Liver (tissue), 9 donors: ENCODE results near the gene RBP4. TPM values are rescaled to one million over a fixed set of nuclear protein-coding genes. Genes with fewer than 3 reads are reported as not detected.

Experiments
- DNase-seq: peaks from one replicate; pipeline ENCODE4 v3.0.0-alpha.2; 2017; ENCODE audit warnings: low spot score
- H3K27ac ChIP-seq, 2 donors: one replicate each; pipeline ENCODE4 v1.7.0; 2013; ENCODE audit warnings: inconsistent platforms in 2 of 2, low read length in 2 of 2, control low read depth in 1 of 2, low read depth in 1 of 2, mild to moderate bottlenecking in 1 of 2
- H3K27me3 ChIP-seq, 4 donors: one replicate each; pipeline versions ENCODE4 v1.6.1 to v1.7.0; 2013; ENCODE audit warnings: low read length in 3 of 4, inconsistent platforms in 1 of 4, mild to moderate bottlenecking in 1 of 4, moderate library complexity in 1 of 4; ENCODE audit not compliant: control insufficient read depth in 4 of 4, insufficient read depth in 4 of 4
- H3K36me3 ChIP-seq, 4 donors: one replicate each; pipeline versions ENCODE4 v1.6.1 to v1.7.0; 2013; ENCODE audit warnings: low read length in 3 of 4, mild to moderate bottlenecking in 3 of 4, low read depth in 1 of 4, moderate library complexity in 1 of 4; ENCODE audit not compliant: control insufficient read depth in 4 of 4, insufficient read depth in 3 of 4
- H3K4me1 ChIP-seq, 4 donors: one replicate each; pipeline versions ENCODE4 v1.6.1 to v1.7.0; 2013; ENCODE audit warnings: low read length in 3 of 4, mild to moderate bottlenecking in 3 of 4, moderate library complexity in 1 of 4; ENCODE audit not compliant: control insufficient read depth in 4 of 4, insufficient read depth in 4 of 4
- H3K4me3 ChIP-seq, 3 donors: one replicate each; pipeline versions ENCODE4 v1.6.1 to v1.7.0; 2013; ENCODE audit warnings: low read length in 3 of 3, control low read depth in 1 of 3, low read depth in 1 of 3, mild to moderate bottlenecking in 1 of 3
- H3K9ac ChIP-seq, 2 donors: one replicate each; pipeline ENCODE4 v1.7.0; 2013; ENCODE audit warnings: low read length in 2 of 2, mild to moderate bottlenecking in 2 of 2, moderate library complexity in 2 of 2, control low read depth in 1 of 2, low read depth in 1 of 2
- H3K9me3 ChIP-seq, 4 donors: one replicate each; pipeline versions ENCODE4 v1.6.1 to v1.7.0; 2013; ENCODE audit warnings: low read length in 3 of 4; ENCODE audit not compliant: control insufficient read depth in 4 of 4
- ATF3 ChIP-seq: IDR thresholded peaks from 2 replicates; pipeline ENCODE4 v1.6.1; 2016; ENCODE audit warnings: antibody characterized with exemption
- EGR1 ChIP-seq, 2 donors: IDR thresholded peaks; 2 replicates each; pipeline ENCODE4 v1.6.1; 2016 to 2018; ENCODE audit warnings: antibody characterized with exemption in 2 of 2, low read depth in 2 of 2
- FOXA1 ChIP-seq: IDR thresholded peaks from 2 replicates; pipeline ENCODE4 v1.6.1; 2016; ENCODE audit warnings: antibody characterized with exemption
- FOXA2 ChIP-seq: IDR thresholded peaks from 2 replicates; pipeline ENCODE4 v1.6.1; 2016; ENCODE audit warnings: antibody characterized with exemption
- GABPA ChIP-seq, 2 donors: IDR thresholded peaks in 1 of 2; conservative IDR thresholded peaks in 1 of 2; 2 replicates each; pipeline ENCODE4 v1.6.1; 2016; ENCODE audit warnings: antibody characterized with exemption in 2 of 2, mild to moderate bottlenecking in 1 of 2, moderate library complexity in 1 of 2
- HNF4A ChIP-seq, 2 donors: conservative IDR thresholded peaks; 2 replicates each; pipeline ENCODE4 v1.6.1; 2016; ENCODE audit warnings: antibody characterized with exemption in 2 of 2, mild to moderate bottlenecking in 2 of 2
- HNF4G ChIP-seq: IDR thresholded peaks from 2 replicates; pipeline ENCODE4 v1.6.1; 2016; ENCODE audit warnings: antibody characterized with exemption
- JUND ChIP-seq, 2 donors: IDR thresholded peaks; 2 replicates each; pipeline ENCODE4 v1.6.1; 2016; ENCODE audit warnings: antibody characterized with exemption in 2 of 2
- MAX ChIP-seq: IDR thresholded peaks from 2 replicates; pipeline ENCODE4 v1.6.1; 2016; ENCODE audit warnings: antibody characterized with exemption
- NR2F2 ChIP-seq: IDR thresholded peaks from 2 replicates; pipeline ENCODE4 v1.6.1; 2016; ENCODE audit warnings: antibody characterized with exemption
- RAD21 ChIP-seq, 2 donors: IDR thresholded peaks; 2 replicates each; pipeline ENCODE4 v1.6.1; 2016; ENCODE audit warnings: antibody characterized with exemption in 2 of 2, mild to moderate bottlenecking in 2 of 2
- REST ChIP-seq: IDR thresholded peaks from 2 replicates; pipeline ENCODE4 v1.6.1; 2016; ENCODE audit warnings: antibody characterized with exemption, mild to moderate bottlenecking
- RXRA ChIP-seq, 2 donors: IDR thresholded peaks; 2 replicates each; pipeline ENCODE4 v1.6.1; 2017 to 2018; ENCODE audit warnings: antibody characterized with exemption in 2 of 2, mild to moderate bottlenecking in 1 of 2
- SP1 ChIP-seq: IDR thresholded peaks from 2 replicates; pipeline ENCODE4 v1.6.1; 2018; ENCODE audit warnings: antibody characterized with exemption, mild to moderate bottlenecking
- TAF1 ChIP-seq: conservative IDR thresholded peaks from 2 replicates; pipeline ENCODE4 v1.6.1; 2016; ENCODE audit warnings: antibody characterized with exemption, mild to moderate bottlenecking
- YY1 ChIP-seq: IDR thresholded peaks from 2 replicates; pipeline ENCODE4 v1.6.1; 2016; ENCODE audit warnings: antibody characterized with exemption, mild to moderate bottlenecking
- ZBTB33 ChIP-seq: IDR thresholded peaks from 2 replicates; pipeline ENCODE4 v1.6.1; 2016; ENCODE audit warnings: antibody characterized with exemption
- WGBS: extraction: QIAGEN DNeasy Blood & Tissue Kit; methylation state at CpG from one replicate; pipeline ENCODE4 v1.1.7; 2013; 5-methylcytosine and 5-hydroxymethylcytosine counted together
- polyA plus RNA-seq, 2 donors: library from polyadenylated mRNA; stranded (reverse) in 1 of 2; unstranded in 1 of 2; fragments of 200-250 nt in 1 of 2; fragments of >200 nt in 1 of 2; fragmentation: Nextera tagmentation in 1 of 2; extraction: Ambion mirVana in 1 of 2; gene quantifications; one replicate each; pipeline versions ENCODE4 v1.2.1 to v1.2.3, GENCODE V29; 2013 to 2015
- total RNA-seq, 2 donors: library from RNA; depleted of rRNA; stranded (reverse); fragments of >200 nt; gene quantifications; one replicate each; pipeline ENCODE4 v1.2.3, GENCODE V29; 2014
- TF ChIP-seq, protein P1 (sequence below): fragments of 150-350 bp; IDR thresholded peaks from 2 replicates; pipeline ENCODE4 v1.5.1; 2017; ENCODE audit warnings: improper control_type of control experiment, low read depth, low read length; ENCODE audit not compliant: missing input control
- donor health status: healthy.
- donor health status: healthy.
- donor health status: healthy.
- donor health status: healthy.
- donor health status: healthy.

Gene RBP4
- total and polyA plus RNA-seq, 4 donors: 1,174 to 10,329 (median 3,953) TPM

- no peak for TF ChIP-seq MAX
- peak; percentile 64 for TF ChIP-seq TAF1
- TF ChIP-seq REST: no peak
- TF ChIP-seq HNF4A (conservative IDR thresholded peaks at IDR 0.05): no peak
- TF ChIP-seq ATF3: no peak
- no peak for TF ChIP-seq JUND (IDR thresholded peaks at IDR 0.05)
- TF ChIP-seq ZBTB33: peak; percentile 33
- TF ChIP-seq FOXA1: no peak
- TF ChIP-seq NR2F2: no peak
- TF ChIP-seq FOXA2: peak; percentile 56
- no peak for TF ChIP-seq RAD21 (IDR thresholded peaks at IDR 0.05)
- TF ChIP-seq GABPA (IDR thresholded peaks at IDR 0.05 in 1 of 2, conservative IDR thresholded peaks at IDR 0.05 in 1 of 2): no peak
- TF ChIP-seq RXRA (IDR thresholded peaks at IDR 0.05): no peak
- TF ChIP-seq HNF4G: no peak
- peak; percentile 0 for TF ChIP-seq SP1
- TF ChIP-seq YY1: no peak
- TF ChIP-seq, protein P1, sequence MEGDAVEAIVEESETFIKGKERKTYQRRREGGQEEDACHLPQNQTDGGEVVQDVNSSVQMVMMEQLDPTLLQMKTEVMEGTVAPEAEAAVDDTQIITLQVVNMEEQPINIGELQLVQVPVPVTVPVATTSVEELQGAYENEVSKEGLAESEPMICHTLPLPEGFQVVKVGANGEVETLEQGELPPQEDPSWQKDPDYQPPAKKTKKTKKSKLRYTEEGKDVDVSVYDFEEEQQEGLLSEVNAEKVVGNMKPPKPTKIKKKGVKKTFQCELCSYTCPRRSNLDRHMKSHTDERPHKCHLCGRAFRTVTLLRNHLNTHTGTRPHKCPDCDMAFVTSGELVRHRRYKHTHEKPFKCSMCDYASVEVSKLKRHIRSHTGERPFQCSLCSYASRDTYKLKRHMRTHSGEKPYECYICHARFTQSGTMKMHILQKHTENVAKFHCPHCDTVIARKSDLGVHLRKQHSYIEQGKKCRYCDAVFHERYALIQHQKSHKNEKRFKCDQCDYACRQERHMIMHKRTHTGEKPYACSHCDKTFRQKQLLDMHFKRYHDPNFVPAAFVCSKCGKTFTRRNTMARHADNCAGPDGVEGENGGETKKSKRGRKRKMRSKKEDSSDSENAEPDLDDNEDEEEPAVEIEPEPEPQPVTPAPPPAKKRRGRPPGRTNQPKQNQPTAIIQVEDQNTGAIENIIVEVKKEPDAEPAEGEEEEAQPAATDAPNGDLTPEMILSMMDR: no peak
- no peak for TF ChIP-seq EGR1 (IDR thresholded peaks at IDR 0.05; ENCODE audit: low read depth in 2 of 2)
- Histone ChIP-seq H3K27ac (peak overlapping the region; percentile 93 to 95), H3K4me1 (peaks cover 3 to 47% (median 37%) of the 10 kb centered on the region in 4 donors), H3K36me3 (peaks cover 0 to 20% (median 9%) of the 10 kb centered on the region in 4 donors), H3K9ac (peak overlapping the region; percentile 28 to 82), H3K4me3 (peak overlapping the region; percentile 50 to 63 (median 54)), H3K9me3 (no peaks in the 10 kb centered on the region), H3K27me3 (no peaks in the 10 kb centered on the region)
- WGBS: 2% methylated on average over 7 of the region's 7 CpGs
- DNase-seq: no peak
Observed at GRCh38 chr10:93601774-93602162, 733 bp upstream of the RBP4 start.
